GM18499 (cell line): ENCODE data around the gene S100A9.

ENCODE experiments used
- ATAC-seq: cut with Tn5 transposase; IDR thresholded peaks from one replicate; pipeline ENCODE4 v1.9.1; 2021; ENCODE audit warnings: moderate number of reproducible peaks; ENCODE audit not compliant: insufficient read depth, unreplicated experiment

Gene S100A9

DNA sequence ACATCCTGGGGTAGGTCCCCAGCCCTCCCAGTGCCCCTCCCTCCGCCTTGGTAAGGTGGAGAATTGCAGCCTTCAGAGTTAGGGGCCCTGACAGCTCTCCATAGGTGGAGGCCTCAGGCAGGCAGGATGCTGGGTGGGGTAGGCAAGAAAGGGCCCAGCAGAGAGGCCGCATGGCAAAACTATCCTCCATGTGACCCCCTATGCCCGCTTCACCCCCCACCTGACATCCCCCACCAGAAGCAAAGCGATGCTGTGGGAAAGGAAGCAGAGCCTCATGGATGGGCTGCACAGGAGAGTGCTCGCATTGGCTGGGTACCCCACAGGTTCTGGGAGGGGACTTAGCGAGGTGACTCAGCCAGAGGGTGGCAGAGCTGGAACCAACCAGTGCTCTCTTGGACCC is 1.6 kb downstream of the S100A9 start:
- ATAC-seq: no peak

DNA sequence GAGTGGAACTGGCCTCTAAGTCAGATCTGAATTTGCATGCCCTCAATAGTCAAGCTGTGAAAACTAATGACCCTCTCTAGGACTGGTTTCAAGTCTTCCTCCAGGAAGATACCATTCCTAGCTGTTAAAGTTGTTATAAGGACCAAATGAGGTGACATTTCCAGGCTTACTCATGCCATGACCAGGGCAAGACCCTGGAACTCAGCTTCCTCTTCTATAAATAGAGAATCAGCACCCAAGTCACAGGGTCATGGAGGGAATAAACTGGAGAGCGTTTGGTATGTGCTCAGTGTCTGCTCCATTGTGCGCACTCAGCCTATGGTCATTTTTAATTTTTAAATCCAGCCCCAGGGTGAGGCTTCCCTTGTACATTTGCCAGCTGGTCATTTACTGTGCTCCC is 2.5 kb downstream of the S100A9 start:
- ATAC-seq: no peak

DNA sequence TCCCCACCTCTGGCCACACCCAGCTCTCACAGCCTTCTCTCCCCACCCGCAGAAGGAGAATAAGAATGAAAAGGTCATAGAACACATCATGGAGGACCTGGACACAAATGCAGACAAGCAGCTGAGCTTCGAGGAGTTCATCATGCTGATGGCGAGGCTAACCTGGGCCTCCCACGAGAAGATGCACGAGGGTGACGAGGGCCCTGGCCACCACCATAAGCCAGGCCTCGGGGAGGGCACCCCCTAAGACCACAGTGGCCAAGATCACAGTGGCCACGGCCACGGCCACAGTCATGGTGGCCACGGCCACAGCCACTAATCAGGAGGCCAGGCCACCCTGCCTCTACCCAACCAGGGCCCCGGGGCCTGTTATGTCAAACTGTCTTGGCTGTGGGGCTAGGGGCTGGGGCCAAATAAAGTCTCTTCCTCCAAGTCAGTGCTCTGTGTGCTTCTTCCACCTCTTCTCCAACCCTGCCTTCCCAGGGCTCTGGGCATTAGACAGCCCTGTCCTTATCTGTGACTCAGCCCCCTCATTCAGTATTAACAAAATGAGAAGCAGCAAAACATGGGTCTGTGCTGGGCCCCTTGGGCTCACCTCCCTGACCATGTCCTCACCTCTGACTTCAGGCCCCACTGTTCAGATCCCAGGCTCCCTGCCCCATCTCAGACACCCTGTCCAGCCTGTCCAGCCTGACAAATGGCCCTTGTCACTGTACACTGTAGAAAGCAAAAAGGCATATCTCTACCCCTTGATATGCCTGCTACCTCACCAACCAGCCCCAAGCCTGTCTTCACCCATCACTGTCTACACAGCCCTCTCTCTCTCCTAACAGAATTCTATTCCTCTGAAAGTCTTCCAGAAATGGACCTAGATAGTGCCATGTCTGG is 3.2 kb downstream of the S100A9 start:
- no peak for ATAC-seq

DNA sequence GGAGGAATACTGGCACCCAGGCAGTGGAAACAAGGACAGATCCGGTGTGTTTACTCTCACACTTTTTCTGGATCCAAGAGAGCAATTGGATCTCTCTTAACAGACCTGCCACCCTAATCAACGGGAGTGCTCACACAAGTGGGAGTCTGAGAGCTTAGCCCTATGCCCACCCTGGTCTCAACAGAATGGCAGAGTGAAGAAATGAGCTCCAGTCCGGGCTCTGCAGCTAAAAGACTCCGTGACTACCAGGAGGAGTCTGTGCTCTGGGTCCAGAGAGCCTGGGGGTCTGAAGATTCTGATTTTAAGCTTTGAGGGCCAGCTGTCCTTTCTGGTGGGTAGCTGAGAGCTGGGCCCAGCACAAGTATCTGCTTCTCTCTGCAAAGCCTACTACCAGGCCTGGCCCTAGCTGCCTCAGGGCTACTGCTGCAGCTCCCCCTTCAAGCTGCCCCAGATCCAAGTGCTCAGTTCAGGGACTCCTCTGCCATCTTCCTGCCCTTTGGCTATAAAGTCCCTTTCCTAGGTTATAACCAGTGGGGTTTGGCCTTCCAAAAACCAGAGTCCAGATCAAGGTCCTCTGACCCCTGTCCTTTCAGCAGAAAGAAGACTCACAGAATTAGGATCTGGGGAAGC is 3.9 kb downstream of the S100A9 start:
- no peak for ATAC-seq

DNA sequence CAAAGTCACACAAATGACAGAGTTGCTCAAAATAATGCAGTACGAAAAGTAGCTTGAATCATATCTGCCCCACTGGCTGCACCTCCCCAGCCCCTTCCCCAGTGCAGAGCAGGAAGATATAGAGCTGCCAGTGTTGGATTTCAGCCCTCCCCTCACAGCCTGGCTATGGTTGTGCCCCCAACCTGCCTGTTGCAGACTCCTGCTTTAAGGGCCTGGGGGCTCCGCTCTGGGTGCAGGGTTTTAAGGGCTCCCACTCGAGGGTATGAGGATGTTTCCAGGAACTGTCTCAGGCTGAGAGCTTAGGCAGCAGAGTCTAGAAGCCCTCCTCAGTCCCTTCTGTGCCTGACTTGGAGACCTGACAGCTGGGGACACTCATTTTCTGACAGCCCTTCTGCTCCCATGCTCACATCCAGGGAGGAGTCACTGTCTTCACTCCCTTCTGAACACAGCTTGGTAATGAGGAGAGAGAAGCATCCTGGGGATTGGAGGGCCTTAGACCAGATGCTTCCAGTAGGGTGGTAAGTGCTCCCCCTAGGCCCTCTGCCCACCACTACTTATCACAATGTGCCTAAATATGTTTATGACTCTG is 4.6 kb downstream of the S100A9 start:
- ATAC-seq: no peak

DNA sequence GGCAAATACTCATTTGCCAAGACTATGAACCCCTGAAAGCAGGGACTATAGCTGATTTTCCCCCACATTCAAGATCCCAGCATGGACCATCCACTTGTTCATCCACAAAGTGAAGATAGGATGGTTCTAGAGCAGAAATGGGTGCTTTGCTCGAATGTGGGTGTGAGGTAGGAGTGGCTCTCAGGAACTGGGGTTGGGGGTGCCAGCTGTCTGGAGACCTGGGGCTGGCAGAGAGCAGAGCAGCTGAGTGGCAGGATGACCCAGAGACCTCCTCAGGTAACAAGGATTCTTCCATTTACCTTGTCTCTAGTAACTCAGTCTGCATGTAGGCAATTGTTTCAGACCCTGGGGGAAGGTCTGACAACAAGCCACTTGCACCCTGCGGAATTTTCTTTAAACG is 6.0 kb downstream of the S100A9 start:
- ATAC-seq: no peak

DNA sequence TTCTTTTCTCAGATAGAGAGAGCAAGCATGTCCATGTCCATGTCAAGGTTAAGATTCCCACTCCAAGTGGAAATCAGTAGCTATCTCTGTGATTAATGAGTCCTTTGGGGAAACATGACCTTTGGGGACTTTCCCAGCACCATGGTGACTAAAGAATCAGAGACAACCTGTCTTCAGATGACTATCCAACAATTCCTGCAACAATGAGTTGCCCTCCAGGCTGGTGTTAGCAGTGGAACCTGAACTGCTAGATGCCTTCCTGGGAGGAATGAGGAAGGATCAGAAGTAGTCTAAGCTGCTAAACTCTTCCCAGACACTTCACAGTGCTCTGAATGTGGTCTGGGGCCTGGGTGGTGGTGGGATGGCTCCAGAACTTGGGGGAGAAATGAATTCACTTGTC is 6.5 kb downstream of the S100A9 start:
- no peak for ATAC-seq

DNA sequence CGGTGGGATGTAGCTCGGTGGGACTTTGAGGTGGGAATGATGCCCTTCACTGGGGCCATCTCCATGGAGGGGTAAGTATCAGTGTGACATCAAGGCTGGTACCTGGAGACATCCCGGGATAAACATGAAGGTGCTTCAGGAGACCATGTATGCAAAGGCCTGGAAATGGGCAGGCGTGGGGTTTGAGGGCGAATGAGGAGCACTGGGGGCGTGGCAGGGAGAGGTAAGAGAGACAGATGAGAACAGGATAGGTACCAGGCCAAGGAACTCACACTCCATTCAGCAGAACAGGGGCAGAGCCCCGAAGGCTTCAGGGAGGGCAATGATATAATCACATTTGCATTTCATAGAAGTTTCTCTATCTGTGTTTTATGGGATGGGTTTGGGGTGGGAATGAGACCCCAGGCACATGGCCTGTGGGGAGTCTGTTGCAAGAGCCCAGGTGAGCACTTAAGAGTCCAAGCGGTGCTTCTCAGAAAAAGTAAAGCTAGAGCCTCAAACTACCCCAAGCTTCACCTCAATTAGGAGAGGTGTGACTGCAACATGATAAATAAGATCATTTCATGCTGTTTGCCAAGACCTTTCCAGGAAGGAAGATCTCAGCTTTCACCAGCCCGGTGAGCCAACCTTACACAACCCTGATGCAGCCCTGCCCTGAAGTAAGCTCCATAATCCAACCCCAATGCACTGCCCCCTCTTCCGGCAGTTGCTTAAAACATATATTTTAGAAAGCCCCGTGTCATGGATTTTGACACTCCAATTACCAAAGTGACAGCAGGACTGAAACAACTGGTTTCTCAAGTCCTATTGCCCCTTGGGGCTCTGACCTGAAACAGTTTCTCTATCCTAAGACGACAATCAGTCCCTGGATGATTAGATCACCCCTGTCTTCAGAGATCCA is 7.4 kb downstream of the S100A9 start:
- no peak for ATAC-seq

DNA sequence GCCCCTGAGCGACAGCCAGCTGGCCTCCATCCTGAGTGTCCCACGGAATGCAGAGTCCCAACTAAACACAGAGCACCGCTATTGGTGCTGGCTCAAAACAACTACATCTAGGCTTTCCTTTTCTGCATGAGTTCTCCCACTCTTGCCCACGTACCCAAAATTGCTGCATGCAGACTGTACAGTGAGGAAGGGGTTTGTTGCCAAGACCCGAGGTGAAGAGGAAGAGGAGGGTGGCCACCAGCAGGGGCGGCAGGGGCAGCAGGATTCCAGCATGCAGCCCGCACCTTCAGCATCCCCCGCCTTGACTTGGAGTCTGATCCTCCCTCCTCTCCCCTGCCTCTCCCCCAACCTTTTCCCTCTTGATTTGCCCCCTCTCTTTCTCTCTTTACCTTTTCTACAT is 8.0 kb downstream of the S100A9 start:
- no peak for ATAC-seq

DNA sequence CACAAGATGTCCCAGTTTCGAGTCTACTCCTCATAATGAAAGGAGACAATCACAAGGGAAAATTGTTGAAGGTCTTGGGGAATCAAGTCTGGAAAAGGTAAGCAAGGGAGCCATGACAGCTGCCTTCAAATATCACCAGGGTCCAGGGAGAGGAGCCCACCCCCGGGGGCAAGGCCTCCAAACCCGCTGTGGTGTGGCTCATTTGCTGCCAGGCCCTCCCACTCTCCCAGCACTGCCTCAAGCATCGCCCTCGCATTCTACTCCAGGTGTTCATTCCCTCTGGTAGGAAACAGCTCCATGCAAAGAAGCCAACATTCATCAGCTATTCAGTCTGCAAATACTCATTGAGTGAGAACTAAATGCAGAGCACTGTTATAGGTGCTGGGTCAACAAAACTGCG is 8.6 kb downstream of the S100A9 start:
- ATAC-seq: no peak

DNA sequence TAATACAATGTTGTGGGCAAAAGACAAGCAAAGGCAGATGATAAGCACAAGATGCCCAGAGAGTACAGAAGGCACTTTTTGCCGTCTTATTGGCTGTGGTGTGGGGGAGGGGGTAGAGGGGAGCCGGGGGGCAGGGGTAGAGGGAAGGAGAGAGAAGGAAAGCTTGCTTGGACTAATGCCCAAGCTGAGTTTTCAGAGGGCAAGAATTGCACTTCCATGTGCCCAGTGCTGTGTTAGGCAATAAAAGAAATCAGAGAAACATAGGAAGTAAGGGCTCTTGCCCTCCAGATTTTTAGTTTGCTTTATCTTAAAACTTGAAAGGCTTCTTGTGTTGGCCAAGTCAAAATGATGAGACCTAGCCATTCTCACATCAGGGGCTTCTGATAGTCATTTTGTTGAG is 9.4 kb downstream of the S100A9 start:
- ATAC-seq: no peak

DNA sequence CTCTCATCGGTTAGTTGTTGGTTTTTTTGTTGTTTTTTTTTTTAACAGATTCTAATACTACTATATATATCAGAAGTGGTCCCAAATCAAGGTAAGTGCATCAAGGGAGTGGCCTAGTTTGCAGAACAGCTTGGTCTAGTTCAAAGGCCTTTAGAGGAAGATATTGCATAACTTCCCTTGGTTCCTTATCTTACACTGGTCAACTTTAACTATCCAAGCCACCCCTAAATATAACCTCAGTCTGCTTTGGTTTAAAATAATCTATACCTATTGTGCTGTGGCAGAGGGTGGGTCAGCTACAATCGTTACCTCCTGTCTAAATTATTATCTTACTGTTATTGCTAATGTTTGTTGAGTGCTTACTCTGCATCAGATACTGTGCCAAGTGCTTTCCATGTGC is 10.8 kb downstream of the S100A9 start:
- no peak for ATAC-seq

DNA sequence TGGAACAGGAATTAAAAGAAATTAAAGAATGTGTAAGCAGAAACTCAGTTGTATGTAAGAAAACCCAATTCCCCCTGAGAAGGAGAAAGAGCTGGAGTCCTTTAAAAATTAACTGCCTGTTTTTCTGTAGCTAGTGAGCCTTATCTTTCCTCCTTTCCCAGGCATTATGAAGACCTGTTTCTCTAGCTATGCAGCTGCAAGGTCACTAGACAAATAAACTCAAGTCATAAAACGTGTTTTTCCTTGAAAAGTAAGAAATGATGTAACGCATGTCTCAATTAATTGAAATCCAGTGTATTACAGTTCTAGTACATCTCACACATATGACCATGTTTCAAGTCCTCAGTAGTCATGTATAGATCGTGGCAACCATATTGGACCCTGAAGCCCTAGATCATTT is 12.5 kb downstream of the S100A9 start:
- no peak for ATAC-seq

DNA sequence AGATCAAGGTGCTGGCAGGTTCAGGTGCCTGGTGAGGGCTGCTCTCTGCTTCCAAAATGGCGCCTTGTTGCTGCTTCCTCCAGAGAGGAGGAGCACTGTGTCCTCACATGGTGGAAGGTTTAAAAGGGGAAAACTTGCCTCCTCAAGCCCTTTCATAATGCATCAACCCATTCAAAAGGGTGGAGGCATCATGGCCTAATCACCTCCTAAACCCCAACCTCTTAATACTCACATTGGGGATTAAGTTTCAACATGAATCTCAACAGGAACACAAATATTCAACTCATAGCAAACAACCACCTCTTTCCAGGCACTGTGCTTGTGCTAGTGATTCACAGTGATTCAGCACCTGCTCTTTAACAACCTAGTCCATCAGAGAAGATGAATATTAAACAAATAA is 13.6 kb downstream of the S100A9 start:
- no peak for ATAC-seq

DNA sequence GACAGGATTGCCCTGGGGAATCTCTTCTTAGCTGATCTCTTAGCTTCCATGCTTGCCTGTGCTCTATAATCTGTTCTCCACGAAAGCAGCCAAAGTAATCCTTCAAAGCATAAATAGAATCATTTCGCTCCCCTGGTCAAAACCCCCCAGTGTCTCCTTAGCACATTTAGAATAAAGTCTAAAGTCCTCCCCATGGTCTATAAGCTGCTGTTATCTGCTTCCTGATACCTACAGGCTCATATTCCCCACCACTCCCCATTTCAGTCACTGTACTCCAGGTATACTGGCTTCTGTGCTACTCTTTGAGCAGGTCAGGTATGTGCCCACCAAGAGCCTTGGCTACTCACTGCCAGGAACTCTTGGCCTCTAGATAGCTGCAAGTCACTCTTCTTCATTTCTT is 14.9 kb downstream of the S100A9 start:
- no peak for ATAC-seq

DNA sequence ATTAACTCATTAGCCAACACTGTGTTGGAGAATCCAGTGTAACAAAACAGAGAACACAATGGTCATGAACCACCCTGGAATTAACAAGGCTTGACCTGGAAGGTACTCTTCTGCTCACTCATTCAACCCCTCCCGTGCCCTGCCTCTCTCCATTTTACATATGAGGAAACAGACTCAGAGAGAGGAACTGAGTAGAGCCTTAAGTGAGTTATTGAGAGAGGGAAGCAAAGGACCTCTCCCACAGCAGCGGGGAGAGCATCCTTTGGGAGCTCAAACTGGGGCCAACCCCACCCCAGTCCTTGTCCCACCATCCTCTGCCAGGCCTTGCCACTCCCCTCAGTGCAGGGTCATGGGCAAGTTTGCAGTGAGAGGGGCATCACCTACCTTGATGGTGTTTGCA is 16.4 kb downstream of the S100A9 start:
- ATAC-seq: no peak

DNA sequence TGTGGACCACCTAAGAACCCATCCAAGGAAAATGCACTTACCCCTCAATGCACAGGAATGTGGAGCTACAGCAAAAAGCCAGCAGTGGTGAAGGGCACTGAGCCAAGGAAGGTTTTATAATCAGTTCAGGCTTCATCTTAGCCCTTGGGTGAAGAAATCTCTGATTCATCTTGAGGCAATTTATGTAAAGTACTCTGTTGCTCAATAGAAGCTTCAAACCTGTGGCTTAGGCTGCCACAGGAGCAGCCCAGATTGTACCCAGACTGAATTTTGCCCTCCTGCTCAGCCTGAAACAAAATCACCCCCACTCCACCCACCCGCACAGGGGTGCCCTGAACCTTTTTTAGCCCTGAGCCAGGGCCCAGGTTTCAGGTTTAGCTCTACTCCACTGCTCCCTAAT is 17.9 kb downstream of the S100A9 start, which contains the start of gene S100A12:
TSS of gene S100A12 (minus strand) at position 111 of the 400 bp plus-strand sequence. CDS start 1,029 bp downstream, outside the sequence.
- ATAC-seq: no peak

DNA sequence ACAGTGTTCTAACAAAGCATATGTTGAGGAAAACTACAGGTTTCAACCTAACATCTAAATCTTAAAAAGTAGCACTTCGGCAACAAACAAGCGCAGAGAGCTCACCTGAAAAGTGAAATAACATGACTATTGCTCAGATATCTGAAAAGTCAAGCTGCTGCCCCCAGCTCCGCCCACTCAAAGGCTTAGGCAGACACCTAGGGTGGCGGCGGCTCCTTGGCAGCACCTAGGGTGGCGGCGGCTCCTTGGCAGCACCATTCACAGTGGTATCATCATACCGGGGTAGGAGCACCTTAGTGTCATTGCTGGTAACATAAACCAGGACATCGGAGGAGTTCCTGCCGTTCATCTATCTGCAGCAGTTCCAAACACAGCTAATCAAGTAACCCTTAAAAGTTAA is 21.9 kb downstream of the S100A9 start:
- no peak for ATAC-seq

DNA sequence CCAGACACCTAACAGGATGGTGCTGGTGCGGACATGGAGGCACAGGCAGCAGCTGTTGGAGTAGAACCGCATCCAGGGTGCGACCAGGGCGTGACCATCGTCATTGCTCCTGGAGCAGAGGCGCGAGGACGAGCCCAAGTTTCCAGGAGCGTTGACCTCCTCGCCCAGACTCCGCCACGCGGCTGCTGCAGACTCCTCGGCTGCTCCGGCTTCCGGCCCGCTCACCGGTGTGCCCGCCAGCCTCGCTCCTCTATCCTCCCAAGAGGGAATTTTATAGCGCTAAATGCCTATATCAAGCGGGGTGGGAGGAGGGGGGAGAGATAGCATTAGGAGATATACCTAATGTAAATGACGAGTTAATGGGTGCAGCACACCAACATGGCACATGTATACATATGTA is 23.1 kb downstream of the S100A9 start:
- no peak for ATAC-seq

DNA sequence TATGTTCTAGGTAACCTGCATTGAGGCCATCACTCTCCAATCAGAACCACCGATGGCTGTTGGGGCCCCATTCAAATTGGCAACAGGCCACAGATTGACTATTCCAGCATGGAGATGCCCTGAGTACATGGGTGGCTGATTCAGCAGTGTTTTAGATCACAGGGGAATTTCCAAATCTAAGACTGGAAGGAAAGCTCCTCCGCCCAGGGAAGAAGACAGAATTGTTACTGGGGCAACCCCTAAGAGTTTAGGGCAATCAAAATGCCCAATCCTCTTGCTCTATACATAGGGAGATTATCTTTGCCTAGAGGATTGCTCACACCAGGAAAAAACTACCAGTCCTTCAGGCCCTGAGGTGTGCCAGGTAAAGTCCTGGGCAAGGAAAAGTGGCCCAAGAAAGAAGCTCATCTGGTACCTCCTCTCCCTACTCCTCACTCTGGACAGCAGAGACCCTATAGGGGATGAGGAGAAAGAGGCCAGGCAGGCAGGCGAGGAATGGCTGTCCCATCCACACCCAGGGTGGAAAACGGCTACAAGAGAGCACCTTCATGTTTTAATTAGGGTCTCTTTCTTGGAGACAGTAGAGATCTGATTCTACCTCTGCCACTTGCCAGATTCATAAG is 27.4 kb downstream of the S100A9 start:
- ATAC-seq: no peak
